AG04450 (cell line): ENCODE results near the gene UBR4. TPM values are rescaled to one million over a fixed set of nuclear protein-coding genes. Genes with fewer than 3 reads are reported as not detected.

Experiments used
- CTCF ChIA-PET: fragments of 300-600, 350-600 bp; formaldehyde crosslinking; extraction: SDS; loops from one replicate; lab custom pipeline; 2022; ENCODE audit warnings: antibody characterized with exemption, inconsistent platforms; lab: Charles Lee
- POLR2A ChIA-PET: fragments of 350-600 bp; formaldehyde crosslinking; extraction: SDS; loops from one replicate; lab custom pipeline; 2021; ENCODE audit warnings: antibody characterized with exemption, inconsistent platforms; lab: Yijun Ruan, JAX
- DNase-seq: peaks from one replicate; pipeline ENCODE4 v3.0.0-alpha.2; 2011; ENCODE audit warnings: low read depth, low spot score
- H3K27ac ChIP-seq: one replicate; pipeline ENCODE4 v1.5.1; 2012; ENCODE audit warnings: low read depth, low read length, control low read depth
- H3K27me3 ChIP-seq: one replicate; pipeline ENCODE4 v1.6.0; 2012; ENCODE audit warnings: low read length; ENCODE audit not compliant: control insufficient read depth, insufficient read depth
- H3K4me3 ChIP-seq: 2 replicates; pipeline ENCODE4 v1.5.1; 2011; ENCODE audit warnings: mild to moderate bottlenecking, low read depth, low read length, control low read depth
- H3K9me3 ChIP-seq: 2 replicates; pipeline ENCODE4 v1.5.1; 2012; ENCODE audit warnings: low read length; ENCODE audit not compliant: control insufficient read depth, insufficient read depth
- polyA plus RNA-seq: library from polyadenylated mRNA; depleted of rRNA; stranded (reverse); fragments of >200 nt; gene quantifications from 2 replicates; pipeline ENCODE4 v1.2.3, GENCODE V29; 2011
- TF ChIP-seq, protein P1 (sequence below): IDR thresholded peaks from 2 replicates; pipeline ENCODE4 v1.5.1; 2011; ENCODE audit warnings: low read depth, low read length, control low read depth, inconsistent platforms

Gene UBR4
- polyA plus RNA-seq, 1 experiment, result 91.9 TPM

GRCh38 chr1:19112891-19113696 is 97.0 kb downstream of the UBR4 start:
- no peaks in the 10 kb centered on the region for H3K27me3 ChIP-seq
- DNase-seq, result no peak
- POLR2A ChIA-PET, result no interaction called here
- TF ChIP-seq, protein P1, sequence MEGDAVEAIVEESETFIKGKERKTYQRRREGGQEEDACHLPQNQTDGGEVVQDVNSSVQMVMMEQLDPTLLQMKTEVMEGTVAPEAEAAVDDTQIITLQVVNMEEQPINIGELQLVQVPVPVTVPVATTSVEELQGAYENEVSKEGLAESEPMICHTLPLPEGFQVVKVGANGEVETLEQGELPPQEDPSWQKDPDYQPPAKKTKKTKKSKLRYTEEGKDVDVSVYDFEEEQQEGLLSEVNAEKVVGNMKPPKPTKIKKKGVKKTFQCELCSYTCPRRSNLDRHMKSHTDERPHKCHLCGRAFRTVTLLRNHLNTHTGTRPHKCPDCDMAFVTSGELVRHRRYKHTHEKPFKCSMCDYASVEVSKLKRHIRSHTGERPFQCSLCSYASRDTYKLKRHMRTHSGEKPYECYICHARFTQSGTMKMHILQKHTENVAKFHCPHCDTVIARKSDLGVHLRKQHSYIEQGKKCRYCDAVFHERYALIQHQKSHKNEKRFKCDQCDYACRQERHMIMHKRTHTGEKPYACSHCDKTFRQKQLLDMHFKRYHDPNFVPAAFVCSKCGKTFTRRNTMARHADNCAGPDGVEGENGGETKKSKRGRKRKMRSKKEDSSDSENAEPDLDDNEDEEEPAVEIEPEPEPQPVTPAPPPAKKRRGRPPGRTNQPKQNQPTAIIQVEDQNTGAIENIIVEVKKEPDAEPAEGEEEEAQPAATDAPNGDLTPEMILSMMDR, result no peak
- CTCF ChIA-PET, result interaction anchor here (0.6 to 2.6 kb wide), 12 partner anchors 8 to 229 kb away, joined by 3 to 10 read pairs (median 3); no protein-coding TSS in a partner anchor
- no peak overlapping the region for H3K27ac ChIP-seq
- no peak overlapping the region for H3K4me3 ChIP-seq
- no peaks in the 10 kb centered on the region for H3K9me3 ChIP-seq

DNA sequence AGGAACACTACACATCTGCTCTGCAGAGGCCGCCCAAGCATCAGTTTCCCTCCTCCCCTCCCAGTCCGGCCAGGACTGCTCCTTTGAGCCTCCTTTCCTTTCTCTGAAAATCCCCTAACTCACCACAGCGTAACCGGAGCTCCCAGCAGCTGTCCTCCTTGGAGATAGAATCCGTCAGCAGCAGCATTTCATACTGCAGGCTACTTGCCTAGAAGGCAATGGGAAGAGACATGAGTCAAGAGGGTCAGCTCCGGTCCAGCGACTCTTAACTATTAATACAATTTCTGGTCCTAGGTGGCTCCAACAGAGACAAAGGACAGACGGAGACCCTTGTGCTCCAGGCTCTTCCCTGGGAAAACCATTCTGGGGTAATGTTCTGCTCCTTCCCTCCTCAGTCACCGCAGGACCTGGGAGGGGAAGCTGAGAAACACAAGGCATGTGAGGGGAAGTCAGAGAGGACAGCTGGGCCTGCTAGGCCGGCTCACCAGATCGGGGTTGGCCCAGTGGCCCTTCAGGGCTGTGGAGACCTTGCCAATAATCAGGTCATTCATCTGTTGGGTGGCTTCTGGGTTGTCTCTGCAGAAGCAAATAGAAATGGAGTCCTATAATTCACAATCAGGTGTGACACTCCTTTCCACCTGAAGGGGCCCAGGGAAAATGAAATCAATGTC is 99.7 kb downstream of the UBR4 start:
- CTCF ChIA-PET, result interaction anchor here (1.2 to 1.7 kb wide), 2 partner anchors 10 to 197 kb away, joined by 3 to 6 read pairs; no protein-coding TSS in a partner anchor
- DNase-seq, result no peak

DNA sequence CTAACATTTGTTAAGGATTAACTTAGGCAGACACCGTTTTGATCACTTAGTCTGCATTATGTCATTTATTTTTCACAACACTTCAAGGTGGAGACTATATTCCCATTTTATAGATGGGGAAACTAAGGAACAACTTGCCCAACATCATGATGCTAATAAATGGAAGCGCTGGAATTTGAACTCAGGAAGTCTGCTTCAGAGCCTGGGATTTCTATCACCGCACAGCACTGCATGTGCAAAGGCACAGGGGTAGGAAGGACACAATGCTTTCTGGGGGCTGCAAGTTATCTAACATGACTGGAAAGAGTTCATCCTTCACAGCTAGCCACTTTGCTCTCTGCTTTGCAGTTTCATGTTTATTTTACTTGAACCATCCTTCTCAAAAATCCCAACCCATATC is 100.5 kb downstream of the UBR4 start:
- POLR2A ChIA-PET, result no interaction called here
- H3K27ac ChIP-seq, result no peak overlapping the region
- no peaks in the 10 kb centered on the region for H3K27me3 ChIP-seq
- DNase-seq, result no peak
- CTCF ChIA-PET, result interaction anchor here (0.9 to 1.7 kb wide), 3 partner anchors 10 to 196 kb away, joined by 3 to 6 read pairs (median 3); no protein-coding TSS in a partner anchor
- TF ChIP-seq, protein P1, result no peak
- H3K9me3 ChIP-seq, result no peaks in the 10 kb centered on the region
- no peak overlapping the region for H3K4me3 ChIP-seq

More for the DNA sequence above, 99.7 kb downstream of the UBR4 start:
- POLR2A ChIA-PET, result no interaction called here
- H3K4me3 ChIP-seq, result no peak overlapping the region
- H3K27me3 ChIP-seq, result no peaks in the 10 kb centered on the region
- no peaks in the 10 kb centered on the region for H3K9me3 ChIP-seq
- TF ChIP-seq, protein P1, result no peak
- no peak overlapping the region for H3K27ac ChIP-seq

GRCh38 chr1:19101244-19101643 is 108.8 kb downstream of the UBR4 start:
- Histone ChIP-seq H3K4me3 (no peak overlapping the region), H3K9me3 (no peaks in the 10 kb centered on the region), H3K27me3 (no peaks in the 10 kb centered on the region), H3K27ac (no peak overlapping the region)
- DNase-seq, result no peak
- POLR2A ChIA-PET, result no interaction called here
- CTCF ChIA-PET, result no interaction called here
- TF ChIP-seq, protein P1, result no peak
